GM21619 (cell line): ENCODE measurements around the gene NXT2.
"Not testable (repeated sequence)": the region's sequence is repeated elsewhere in the genome, so short reads cannot be mapped to it uniquely, and the experiment has no call there.

Source experiments
- ATAC-seq: cut with Tn5 transposase; IDR thresholded peaks from one replicate; pipeline ENCODE4 v1.9.1; 2021; ENCODE audit not compliant: unreplicated experiment

The NXT2 gene

DNA sequence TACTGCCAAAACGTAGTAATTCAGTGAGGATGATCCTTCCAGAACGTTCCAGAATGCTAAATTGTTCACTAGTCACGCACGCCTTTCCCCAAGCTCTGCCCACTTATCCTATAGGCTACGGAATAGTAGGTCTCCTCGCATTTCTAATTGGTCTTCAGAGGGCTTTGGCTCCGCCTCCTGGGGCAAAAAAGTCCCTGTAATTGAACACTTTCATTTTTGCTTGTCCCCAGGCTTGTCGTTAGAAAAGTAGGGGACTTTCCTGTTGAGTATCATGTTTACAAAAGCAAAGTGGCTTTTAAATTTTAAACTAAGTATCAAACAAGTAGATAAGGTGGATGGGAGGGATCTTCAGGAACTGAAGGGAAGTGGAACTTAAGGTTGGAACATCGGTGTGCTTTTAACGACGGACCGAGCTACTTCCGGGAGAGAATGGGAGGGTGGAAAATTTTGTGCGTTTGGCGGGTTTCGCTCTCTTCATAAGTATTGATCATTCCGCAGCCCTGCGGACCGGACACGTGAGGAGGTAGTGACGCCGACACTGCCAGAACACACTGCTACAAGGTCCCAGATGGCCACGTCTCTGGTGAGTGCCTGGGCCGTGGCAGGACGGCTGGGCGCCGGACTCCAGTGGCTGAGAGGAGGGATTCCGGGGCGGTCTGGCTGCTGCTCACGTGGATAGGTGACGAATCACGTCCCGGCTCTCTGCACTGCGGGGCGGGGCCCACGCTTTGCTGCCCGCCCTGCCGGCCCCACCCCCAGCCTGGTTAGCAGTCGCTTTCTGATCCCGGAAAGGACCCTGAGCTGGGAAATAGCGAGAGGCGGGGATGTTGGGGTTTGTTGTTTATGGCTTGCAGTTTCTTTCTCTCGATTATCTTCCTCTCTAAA, at the start of gene NXT2:
TSS of gene NXT2 (plus strand) at position 406 of the 885 bp plus-strand sequence. CDS start at position 569, 163 bp downstream.
- peak; percentile 98 for ATAC-seq

DNA sequence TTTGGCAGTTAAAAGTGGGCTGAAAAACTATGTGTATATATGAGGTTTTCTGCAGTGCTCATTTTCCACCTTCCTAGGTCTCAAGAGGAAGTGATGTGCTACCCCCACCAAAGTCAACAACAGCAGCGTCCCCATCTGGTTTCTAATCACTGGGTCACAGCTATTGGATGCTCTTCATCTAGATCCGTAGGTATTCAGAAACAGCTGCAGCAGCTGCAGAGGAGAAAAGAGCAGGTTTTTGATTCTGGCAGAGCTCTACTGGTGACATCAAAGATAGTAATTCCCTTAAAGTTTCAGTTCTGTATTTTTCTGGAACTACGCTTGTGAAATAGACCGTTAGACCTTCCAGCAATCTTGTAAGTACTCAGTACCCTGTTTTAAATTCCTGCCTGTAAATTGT, 49.0 kb upstream of the NXT2 start:
- ATAC-seq, result no peak

DNA sequence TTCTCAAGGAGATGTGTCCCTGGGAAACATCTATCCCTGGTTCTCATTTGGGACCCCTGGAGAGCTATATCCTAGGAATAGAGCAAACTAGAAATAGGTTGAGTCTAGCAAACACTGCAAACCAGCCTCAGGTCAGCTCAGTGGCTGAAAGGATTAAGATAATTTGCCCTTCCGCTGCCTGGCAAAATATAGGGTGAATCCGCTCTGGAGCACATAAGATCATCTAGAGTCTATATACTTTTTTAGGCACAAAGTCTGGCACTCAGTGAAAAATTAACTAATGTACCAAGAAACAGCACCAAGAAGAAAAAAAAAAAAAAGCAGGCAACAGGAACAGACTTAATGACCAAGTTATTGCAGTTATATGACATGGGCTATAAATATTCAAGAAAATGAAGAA, 47.5 kb upstream of the NXT2 start:
- no peak for ATAC-seq

DNA sequence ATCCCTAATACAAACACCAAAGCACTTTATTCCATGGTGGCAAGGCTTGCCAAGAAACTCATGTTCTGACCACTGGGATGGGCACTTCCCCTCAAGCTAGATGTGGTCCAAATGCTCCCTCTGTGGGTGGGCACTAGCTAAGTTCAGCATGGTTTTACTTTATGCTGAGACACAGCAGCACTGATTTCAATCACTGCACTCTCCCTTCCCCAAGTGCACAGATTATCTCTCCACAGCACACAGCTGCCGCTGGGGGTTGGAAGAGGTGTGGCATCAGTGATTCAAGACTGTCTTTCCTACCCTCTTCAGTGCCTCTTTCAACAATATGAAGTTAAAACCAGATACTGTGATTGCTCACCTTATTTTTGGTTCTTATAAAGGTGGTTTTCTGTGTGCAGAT, 38.2 kb upstream of the NXT2 start:
- ATAC-seq, result no peak

DNA sequence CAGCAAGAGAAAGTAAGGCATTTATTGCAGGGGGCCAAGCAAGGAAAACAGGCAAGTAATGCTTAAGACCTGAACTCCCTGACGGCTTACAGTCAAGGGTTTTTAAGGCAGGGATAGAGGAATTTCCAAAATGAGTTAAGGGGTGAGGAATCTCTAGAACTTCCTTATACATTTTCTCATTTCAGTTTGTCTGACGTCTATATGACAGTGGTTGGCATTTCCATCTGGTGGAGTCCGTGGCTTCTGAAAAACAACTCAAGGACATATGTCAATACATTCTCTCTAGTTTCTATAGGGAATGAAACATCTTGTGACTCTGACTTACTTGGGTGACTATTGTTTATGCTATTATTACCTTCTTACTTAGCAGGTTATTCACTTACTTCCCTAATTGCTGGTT, 35.5 kb upstream of the NXT2 start:
- ATAC-seq, result no peak

DNA sequence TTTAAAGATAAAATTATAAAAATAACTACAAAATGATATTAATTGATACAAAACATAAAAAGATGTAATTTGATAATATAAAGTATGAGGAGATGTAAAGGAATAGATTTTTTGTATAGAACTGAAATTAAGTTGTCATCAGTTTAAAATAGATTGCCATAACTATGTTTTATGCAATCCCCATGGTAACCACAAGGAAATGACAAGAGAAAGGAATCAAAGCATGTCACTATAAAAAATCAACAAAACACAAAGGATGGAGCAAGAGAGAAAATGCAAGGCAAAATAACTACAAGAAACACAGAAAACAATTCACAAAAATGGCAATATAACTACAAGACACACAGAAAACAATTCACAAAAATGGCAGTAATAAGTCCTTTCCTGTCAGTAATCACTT, 27.7 kb upstream of the NXT2 start:
- ATAC-seq, result no peak

GRCh38 chrX:109511113-109511512, 25.5 kb upstream of the NXT2 start:
- ATAC-seq, result no peak

- no peak for ATAC-seq
These were observed 17.6 kb upstream of the NXT2 start for GRCh38 chrX:109519001-109519400.

DNA sequence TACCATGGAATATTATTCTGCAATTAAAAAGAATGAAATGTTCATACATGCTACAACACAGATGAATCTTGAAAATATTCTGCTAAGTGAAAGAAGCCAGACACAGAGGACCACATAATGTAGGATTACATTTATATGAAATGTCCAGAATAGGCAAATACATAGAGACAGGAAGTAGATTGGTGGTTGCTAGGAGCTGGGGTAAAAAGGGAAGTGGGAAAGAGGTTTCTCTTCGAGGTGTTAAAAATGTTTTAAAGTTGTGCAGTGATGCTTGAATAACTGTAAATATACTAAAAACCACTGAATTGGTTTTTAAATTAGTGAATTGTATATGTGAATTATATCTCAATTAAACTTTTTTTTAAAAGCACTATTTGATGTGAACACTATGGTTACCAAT, 3.6 kb upstream of the NXT2 start:
- ATAC-seq, result no peak

DNA sequence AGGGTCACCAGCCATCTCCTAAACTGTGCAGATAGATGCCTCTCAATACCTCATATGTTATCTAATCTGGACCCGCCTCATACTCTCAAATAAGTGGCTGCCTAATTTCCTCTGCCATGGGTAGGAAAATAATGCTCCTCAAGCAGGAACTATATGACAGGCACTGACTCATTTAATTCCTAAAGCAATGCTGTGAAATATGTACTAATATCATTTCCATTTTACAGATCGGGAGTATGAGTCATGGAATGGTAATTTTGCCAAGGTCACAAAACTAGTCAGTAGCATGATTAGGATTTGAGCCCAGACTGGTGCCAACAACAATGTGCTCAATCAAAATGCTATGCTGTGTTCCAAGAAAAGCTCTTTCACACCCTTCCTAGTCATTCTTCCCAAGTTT, 3.0 kb upstream of the NXT2 start:
- no peak for ATAC-seq

DNA sequence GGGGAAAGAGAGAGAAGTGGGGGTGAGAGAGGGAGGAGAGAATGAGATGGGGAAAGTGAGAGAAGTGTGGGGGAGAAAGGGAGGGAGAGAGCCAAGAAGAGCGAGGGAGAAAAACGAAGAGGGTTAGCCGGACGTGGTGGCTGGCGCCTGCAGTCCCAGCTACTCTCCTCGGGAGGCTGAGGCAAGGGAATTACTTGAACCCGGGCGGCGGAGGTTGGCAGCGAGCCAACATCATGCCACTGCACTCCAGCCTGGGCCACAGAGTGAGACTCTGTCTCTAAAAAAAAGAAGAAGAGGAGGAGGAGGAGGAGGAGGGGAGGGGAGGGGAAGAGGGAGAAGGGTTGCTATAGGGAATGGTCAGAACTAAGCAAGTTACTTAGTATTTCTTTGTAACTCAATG, 1.7 kb upstream of the NXT2 start:
- no peak for ATAC-seq

DNA sequence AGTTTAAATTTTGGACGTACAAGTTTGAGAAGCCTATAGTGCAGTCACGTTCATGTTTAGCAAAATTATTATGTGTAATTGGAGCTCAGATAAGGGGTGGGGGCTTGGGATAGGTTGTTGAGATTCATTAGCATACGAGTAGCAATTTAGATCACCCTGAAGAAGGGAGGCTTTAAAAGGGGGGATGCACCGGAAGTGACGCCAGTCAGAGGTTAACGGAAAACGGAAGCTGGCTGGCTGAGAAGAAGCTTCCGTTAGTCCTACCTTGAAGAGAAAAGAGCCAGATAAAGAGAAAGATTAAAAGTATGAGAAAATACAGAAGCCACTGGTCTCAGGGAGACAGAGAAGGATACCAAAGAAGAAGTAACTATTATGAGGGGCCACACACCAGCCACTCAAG, 1.1 kb upstream of the NXT2 start:
- no peak for ATAC-seq

DNA sequence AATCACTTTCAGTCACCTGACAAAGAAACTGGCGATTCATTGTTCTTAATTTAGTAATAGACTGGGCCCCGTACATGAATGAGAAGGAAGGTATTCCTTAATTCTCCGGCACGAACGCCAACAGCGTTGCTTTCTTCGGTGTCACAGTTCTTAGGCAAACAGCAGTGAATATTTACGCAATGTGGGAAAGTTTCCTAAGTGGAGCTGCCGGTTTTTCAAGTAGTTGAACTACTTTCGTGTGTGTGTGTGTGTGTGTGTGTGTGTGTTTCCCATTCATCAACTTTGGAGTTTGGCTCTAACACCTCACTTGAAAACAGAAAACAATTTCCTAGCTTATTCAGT, 651 bp downstream of the NXT2 start:
- ATAC-seq, result no peak

DNA sequence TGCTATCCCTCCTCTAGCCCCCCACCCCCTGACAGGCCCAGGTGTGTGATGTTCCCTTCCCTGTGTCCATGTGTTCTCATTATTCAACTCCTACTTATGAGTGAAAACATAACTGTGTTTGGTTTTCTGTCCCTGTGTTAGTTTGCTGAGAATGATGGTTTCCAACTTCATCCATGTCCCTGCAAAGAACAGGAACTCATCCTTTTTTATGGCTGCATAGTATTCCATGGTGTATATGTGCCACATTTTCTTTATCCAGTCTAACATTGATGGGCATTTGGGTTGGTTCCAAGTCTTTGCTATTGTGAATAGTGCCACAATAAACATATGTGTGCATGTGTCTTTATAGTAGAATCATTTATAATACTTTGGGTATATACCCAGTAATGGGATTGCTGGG, 2.4 kb downstream of the NXT2 start:
- not testable (repeated sequence) for ATAC-seq

DNA sequence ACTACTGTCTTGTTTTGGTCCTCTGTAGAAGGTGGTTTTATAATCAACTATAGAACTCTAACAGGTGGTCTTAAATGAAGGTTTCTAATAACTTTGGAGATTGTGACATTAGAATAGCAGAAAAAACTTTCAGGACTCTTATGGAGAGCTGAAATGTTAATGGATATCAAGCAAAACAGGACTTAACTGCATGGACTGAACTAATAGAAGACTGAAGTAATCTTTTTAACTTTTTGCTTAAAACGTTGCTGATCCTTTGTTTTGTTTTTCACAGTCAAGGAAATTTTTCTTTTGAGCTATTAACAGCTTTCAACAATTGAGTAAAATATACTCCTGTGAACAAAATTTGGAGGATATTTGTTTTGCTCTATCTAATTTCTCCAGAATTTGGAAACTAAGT, 17.2 kb downstream of the NXT2 start:
- ATAC-seq, result no peak

DNA sequence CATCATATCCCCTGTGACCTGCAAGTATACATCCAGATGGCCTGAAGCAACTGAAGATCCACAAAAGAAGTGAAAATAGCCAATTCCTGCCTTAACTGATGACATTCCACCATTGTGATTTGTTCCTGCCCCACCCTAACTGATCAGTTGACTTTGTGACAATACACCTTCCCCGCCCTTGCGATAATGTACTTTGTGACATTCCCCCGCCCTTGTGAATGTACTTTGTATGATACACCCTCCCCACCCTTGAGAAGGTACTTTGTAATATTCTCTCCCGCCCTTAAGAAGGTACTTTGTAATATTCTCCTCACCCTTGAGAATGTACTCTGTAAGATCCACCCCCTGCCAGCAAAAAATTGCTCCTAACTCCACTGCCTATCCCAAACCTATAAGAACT, 39.4 kb downstream of the NXT2 start:
- not testable (repeated sequence) for ATAC-seq

DNA sequence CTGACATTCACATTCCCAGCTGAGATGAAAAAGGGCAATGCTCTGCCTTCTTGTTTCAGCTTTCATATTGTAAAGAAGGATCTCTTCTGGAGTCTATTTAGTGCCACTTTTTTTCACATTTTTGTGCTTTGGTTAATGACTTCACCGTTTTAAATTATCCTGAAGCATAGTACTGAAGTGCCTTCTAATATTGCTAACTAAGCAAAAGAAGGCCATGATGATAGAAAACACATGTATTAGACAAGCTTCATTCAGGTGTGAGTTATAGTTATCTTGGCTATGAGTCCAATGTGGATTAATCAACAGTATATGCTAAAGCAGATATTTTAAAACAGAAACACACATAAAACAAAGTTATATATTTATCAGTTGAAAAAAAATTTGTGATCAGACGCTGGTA, 40.4 kb downstream of the NXT2 start:
- ATAC-seq, result no peak

DNA sequence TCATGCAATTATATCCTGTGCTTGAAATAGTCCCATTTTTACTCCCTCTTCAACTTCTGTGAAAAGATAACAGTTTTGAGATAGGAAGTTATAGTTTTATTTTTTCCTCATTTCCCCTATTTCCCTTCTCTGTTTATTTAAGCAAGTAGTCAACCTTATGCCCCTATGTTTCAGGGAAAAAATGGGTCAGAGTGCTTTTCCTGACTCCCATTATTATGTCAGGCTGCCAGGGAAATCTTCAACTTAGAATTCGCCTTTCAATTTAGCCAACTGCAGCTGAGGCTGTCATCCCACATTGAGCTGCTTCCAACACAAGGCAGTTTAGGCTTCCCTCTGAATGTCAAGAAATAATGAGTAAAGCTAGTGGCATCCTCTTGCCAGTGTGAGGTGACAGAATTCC, 42.3 kb downstream of the NXT2 start:
- ATAC-seq, result no peak

DNA sequence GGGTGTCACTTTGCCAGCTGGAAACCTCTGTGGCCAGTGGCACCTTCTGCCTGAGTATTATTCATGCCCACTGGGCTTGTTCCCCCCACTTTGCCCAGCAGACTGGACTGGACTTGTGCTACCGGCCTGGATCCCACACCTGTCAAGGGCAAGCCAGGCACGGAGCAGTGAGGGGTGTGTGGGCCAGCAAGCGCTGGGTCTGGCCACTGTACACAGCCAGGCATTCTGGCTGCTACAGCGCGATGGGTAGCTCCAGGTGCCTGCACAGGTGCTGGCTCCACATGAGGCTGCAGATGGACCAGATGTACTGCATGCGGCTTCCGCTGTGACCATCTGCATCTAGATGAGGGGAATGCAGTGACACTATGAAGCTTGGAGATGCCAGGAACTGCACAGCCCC, 48.8 kb downstream of the NXT2 start:
- ATAC-seq, result no peak

- no peak for ATAC-seq
These were observed 53.5 kb downstream of the NXT2 start for GRCh38 chrX:109590176-109590575.
